Gastroesophageal sphincter (tissue), 4 donors: ENCODE data around the gene NANS. TPM values are rescaled to one million over a fixed set of nuclear protein-coding genes. Genes with fewer than 3 reads are reported as not detected.

Source experiments
- ATAC-seq: fragments of 150-250 bp; one replicate; pipeline ENCODE4 v1.9.1; 2016; ENCODE audit warnings: mild to moderate bottlenecking, moderate library complexity
- H3K27ac ChIP-seq, 4 donors: fragments of 200-600 bp; sonication (generic) in 3 of 4; 1 replicate in 3 of 4; 2 replicates in 1 of 4; pipeline ENCODE4 v1.5.1; 2016 to 2019
- H3K27me3 ChIP-seq: fragments of 200-600 bp; sonication (generic); one replicate; pipeline ENCODE4 v1.5.1; 2019
- H3K36me3 ChIP-seq, 2 donors: fragments of 200-600 bp; sonication (generic); one replicate each; pipeline ENCODE4 v1.5.1; 2019; ENCODE audit warnings: control low read depth in 1 of 2
- H3K4me1 ChIP-seq, 3 donors: fragments of 200-600 bp; sonication (generic); 1 replicate in 2 of 3; 2 replicates in 1 of 3; pipeline ENCODE4 v1.5.1; 2016 to 2019; ENCODE audit warnings: control low read depth in 2 of 3
- H3K4me3 ChIP-seq, 2 donors: fragments of 200-600 bp; sonication (generic); one replicate each; pipeline ENCODE4 v1.5.1; 2019; ENCODE audit warnings: mild to moderate bottlenecking in 1 of 2, moderate library complexity in 1 of 2
- H3K9me3 ChIP-seq, 3 donors: fragments of 200-600 bp; sonication (generic); one replicate each; pipeline ENCODE4 v1.5.1; 2017 to 2019; ENCODE audit warnings: control low read depth in 2 of 3
- EP300 ChIP-seq: sonication (generic); formaldehyde crosslinking; IDR thresholded peaks from one replicate; pipeline ENCODE4 v1.6.1; 2017; ENCODE audit warnings: antibody characterized with exemption, mild to moderate bottlenecking
- POLR2A ChIP-seq, 2 donors: fragments of 450-650 bp; IDR thresholded peaks; one replicate each; pipeline ENCODE4 v1.6.1; 2017; ENCODE audit warnings: antibody characterized with exemption in 2 of 2, mild to moderate bottlenecking in 2 of 2, moderate library complexity in 1 of 2
- POLR2AphosphoS5 ChIP-seq: sonication (generic); formaldehyde crosslinking; IDR thresholded peaks from one replicate; pipeline ENCODE4 v1.6.1; 2017; ENCODE audit warnings: antibody characterized with exemption
- WGBS, 2 donors: methylation state at CpG; one replicate each; pipeline ENCODE4 v1.1.5; 2018; ENCODE audit warnings: low coverage in 1 of 2; 5-methylcytosine and 5-hydroxymethylcytosine counted together
- total RNA-seq, 4 donors: library from RNA; depleted of rRNA; stranded (reverse); fragments of >200 nt; gene quantifications; one replicate each; pipeline ENCODE4 v1.1.0, GENCODE V29; 2016
- TF ChIP-seq, protein P1 (sequence below), 4 experiments: fragments of 200-600 bp in 2 of 4; fragments of 450-650 bp in 2 of 4; sonication (generic) in 1 of 4; IDR thresholded peaks; one replicate each; pipeline ENCODE4 v1.5.1; 2017 to 2019; ENCODE audit warnings: antibody characterized with exemption in 4 of 4, mild to moderate bottlenecking in 2 of 4, moderate library complexity in 2 of 4

Gene NANS
- total RNA-seq, 4 donors from 2014 or later: 21.5 to 58.3 (median 40.0) TPM

DNA sequence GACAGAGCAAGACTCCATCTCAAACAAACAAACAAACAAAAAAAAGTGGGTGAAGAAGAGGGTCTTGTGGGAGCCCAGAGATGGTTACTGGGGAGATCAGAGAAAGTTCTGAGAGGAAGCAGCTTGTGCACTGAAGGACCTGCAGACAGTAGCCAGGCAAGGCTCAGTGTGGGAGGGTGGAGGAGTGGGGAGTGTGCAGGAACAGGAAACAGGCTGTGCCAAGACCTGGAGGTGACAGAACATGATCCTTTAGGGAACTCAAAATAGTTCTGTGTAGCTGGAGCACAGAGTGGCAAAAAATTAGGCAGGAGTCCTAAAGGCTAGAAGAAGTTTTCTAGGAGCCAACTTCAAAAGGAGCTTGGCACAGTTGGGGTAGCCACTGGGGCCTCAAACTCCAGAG lies 19.2 kb upstream of the NANS start:
- peak; percentile 51 for ATAC-seq
- Histone ChIP-seq H3K4me1 (peaks cover 0 to 6% (median 4%) of the 10 kb centered on the region in 3 donors), H3K27ac (peak overlapping the region in 1 of 4 donors; percentile 44), H3K27me3 (peaks cover 29% of the 10 kb centered on the region), H3K9me3 (no peaks in the 10 kb centered on the region), H3K4me3 (no peak overlapping the region), H3K36me3 (no peaks in the 10 kb centered on the region)
- TF ChIP-seq, protein P1, sequence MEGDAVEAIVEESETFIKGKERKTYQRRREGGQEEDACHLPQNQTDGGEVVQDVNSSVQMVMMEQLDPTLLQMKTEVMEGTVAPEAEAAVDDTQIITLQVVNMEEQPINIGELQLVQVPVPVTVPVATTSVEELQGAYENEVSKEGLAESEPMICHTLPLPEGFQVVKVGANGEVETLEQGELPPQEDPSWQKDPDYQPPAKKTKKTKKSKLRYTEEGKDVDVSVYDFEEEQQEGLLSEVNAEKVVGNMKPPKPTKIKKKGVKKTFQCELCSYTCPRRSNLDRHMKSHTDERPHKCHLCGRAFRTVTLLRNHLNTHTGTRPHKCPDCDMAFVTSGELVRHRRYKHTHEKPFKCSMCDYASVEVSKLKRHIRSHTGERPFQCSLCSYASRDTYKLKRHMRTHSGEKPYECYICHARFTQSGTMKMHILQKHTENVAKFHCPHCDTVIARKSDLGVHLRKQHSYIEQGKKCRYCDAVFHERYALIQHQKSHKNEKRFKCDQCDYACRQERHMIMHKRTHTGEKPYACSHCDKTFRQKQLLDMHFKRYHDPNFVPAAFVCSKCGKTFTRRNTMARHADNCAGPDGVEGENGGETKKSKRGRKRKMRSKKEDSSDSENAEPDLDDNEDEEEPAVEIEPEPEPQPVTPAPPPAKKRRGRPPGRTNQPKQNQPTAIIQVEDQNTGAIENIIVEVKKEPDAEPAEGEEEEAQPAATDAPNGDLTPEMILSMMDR (IDR thresholded peaks at IDR 0.05): no peak
- TF ChIP-seq EP300: no peak
- TF ChIP-seq POLR2A (IDR thresholded peaks at IDR 0.05): no peak
- TF ChIP-seq POLR2AphosphoS5: no peak

DNA sequence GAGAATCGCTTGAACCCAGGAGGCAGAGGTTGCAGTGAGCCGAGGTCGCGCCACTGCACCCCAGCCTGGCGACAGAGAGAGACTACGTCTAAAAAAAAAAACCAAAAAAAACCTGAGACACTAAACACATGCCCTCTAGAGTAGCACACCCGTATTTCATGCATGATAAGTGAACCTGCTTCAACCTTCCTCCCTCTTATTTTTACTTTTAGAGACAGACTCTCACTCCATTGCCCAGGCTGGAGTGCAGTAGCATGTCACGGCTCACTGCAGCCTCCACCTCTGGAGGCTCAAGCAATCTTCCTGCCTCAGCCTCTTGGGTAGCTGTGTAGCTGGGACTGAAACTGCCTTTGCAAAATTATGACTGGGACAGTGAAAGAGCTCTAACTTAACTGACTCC lies 17.6 kb upstream of the NANS start:
- TF ChIP-seq POLR2A (IDR thresholded peaks at IDR 0.05): no peak
- TF ChIP-seq, protein P1 (IDR thresholded peaks at IDR 0.05): no peak
- TF ChIP-seq EP300: no peak
- TF ChIP-seq POLR2AphosphoS5: no peak

DNA sequence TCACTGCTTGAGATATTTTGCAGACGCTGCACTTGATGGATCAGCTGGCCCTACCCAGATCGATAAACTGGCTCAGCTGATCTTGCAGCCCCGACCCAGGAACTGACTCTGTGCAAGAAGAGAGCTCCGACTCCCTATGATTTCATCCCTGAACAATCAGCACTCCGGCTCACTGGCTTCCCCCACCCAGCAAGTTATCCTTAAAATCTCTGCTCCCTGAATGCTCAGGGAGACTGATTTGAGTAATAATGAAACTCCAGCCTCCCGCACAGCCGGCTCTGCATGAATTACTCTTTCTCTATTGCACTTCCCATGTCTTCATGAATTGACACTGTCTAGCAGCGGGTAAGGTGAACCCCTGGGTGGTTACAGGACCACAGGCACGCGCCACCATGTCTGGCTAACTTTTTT lies 16.9 kb upstream of the NANS start:
- Histone ChIP-seq H3K27ac (no peak overlapping the region), H3K27me3 (peaks cover 20% of the 10 kb centered on the region), H3K9me3 (no peaks in the 10 kb centered on the region), H3K36me3 (no peaks in the 10 kb centered on the region), H3K4me3 (no peak overlapping the region), H3K4me1 (peaks cover 0 to 4% (median 3%) of the 10 kb centered on the region in 3 donors)
- WGBS, 2 donors: 72 to 73% methylated on average over 3 to 5 of the region's 10 CpGs
- TF ChIP-seq, protein P1 (IDR thresholded peaks at IDR 0.05): no peak
- TF ChIP-seq EP300 (no peak), POLR2AphosphoS5 (no peak), POLR2A (IDR thresholded peaks at IDR 0.05) (no peak)
- no peak for ATAC-seq

More for the DNA sequence above, 17.6 kb upstream of the NANS start:
- no peak for ATAC-seq
- 40% methylated on average over 1 of the region's 8 CpGs; no CpG with 5 or more reads in 1 of the 2 donors for WGBS, 2 donors
- Histone ChIP-seq H3K27ac (no peak overlapping the region), H3K4me3 (no peak overlapping the region), H3K4me1 (peaks cover 0 to 6% (median 4%) of the 10 kb centered on the region in 3 donors), H3K9me3 (no peaks in the 10 kb centered on the region), H3K36me3 (no peaks in the 10 kb centered on the region), H3K27me3 (peaks cover 22% of the 10 kb centered on the region)

DNA sequence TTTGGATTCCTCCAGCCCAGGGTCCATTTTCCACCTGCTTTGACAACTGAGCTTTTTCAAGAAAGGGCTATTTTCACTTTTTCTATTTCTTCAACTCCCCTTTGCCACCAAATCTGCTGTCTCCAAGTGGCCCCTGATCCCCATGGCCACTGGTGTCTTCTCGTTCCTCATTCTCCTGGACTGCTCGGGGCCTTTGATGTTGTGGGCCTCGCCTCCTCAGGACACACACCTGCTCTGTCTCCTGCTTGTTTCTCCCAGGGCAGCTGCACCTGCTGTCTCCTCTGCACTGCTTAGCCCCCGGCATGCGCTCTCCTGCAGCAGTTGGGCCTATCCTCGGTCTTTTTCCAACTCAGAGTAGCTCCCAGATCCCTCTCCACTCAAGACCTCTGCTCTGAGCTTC lies 16.3 kb upstream of the NANS start:
- Histone ChIP-seq H3K4me3 (no peak overlapping the region), H3K4me1 (no peaks in the 10 kb centered on the region), H3K27me3 (peaks cover 20% of the 10 kb centered on the region), H3K36me3 (no peaks in the 10 kb centered on the region), H3K27ac (no peak overlapping the region), H3K9me3 (no peaks in the 10 kb centered on the region)
- ATAC-seq: no peak
- WGBS, 2 donors: 85 to 86% methylated on average over 6 of the region's 6 CpGs
- TF ChIP-seq POLR2A (IDR thresholded peaks at IDR 0.05): no peak
- no peak for TF ChIP-seq POLR2AphosphoS5
- TF ChIP-seq, protein P1 (IDR thresholded peaks at IDR 0.05): no peak
- no peak for TF ChIP-seq EP300

DNA sequence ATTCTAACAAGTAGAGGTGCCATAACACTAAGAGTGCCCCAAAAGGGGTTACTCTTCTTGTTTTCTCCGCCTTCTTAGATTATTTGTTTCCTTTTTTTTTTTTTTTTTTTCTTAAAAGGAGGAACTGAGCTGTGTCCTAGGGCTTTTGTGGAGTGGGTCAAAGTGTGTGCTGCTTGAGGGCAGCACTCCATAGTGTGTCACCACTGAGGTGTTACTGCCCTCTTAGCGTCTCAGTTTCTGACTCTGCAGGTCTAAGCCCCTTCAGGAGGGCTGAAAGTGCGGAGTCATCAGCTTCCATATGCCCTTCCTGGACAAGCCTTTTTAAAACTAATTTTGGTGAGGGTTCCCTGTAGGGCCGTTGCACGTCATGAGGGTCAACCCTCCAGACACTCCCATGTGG lies 12.6 kb upstream of the NANS start:
- Histone ChIP-seq H3K4me1 (no peaks in the 10 kb centered on the region), H3K27me3 (peaks cover 16% of the 10 kb centered on the region), H3K36me3 (no peaks in the 10 kb centered on the region), H3K9me3 (no peaks in the 10 kb centered on the region), H3K4me3 (no peak overlapping the region), H3K27ac (no peak overlapping the region)
- WGBS, 2 donors: 68 to 90% methylated on average over 3 to 5 of the region's 5 CpGs
- no peak for ATAC-seq
- TF ChIP-seq, protein P1 (IDR thresholded peaks at IDR 0.05): no peak
- TF ChIP-seq EP300 (no peak), POLR2AphosphoS5 (no peak), POLR2A (IDR thresholded peaks at IDR 0.05) (no peak)
